Uterus (tissue), 4 donors: ENCODE results near the gene LIPA. TPM values are rescaled to one million over a fixed set of nuclear protein-coding genes. Genes with fewer than 3 reads are reported as not detected.

Experiments
- DNase-seq, 2 donors: peaks; one replicate each; pipeline ENCODE4 v3.0.0-alpha.2; 2019 to 2020
- H3K27ac ChIP-seq, 2 donors: fragments of 200-600 bp; sonication (generic); 1 replicate in 1 of 2; 2 replicates in 1 of 2; pipeline ENCODE4 v1.5.1; 2016 to 2018
- H3K27me3 ChIP-seq, 2 donors: fragments of 200-600 bp; sonication (generic); one replicate each; pipeline ENCODE4 v1.5.1; 2018 to 2019; ENCODE audit warnings: control low read depth in 1 of 2
- H3K36me3 ChIP-seq, 2 donors: fragments of 200-600 bp; sonication (generic); one replicate each; pipeline ENCODE4 v1.5.1; 2019; ENCODE audit warnings: control low read depth in 1 of 2
- H3K4me1 ChIP-seq, 2 donors: fragments of 200-600 bp; sonication (generic); one replicate each; pipeline ENCODE4 v1.5.1; 2018 to 2019; ENCODE audit warnings: control low read depth in 1 of 2
- H3K4me3 ChIP-seq, 2 donors: fragments of 200-600 bp; sonication (generic); 1 replicate in 1 of 2; 2 replicates in 1 of 2; pipeline ENCODE4 v1.5.1; 2018 to 2019; ENCODE audit warnings: mild to moderate bottlenecking in 1 of 2
- H3K9me3 ChIP-seq, 2 donors: fragments of 200-600 bp; sonication (generic); one replicate each; pipeline ENCODE4 v1.5.1; 2019; ENCODE audit warnings: control low read depth in 1 of 2
- CTCF ChIP-seq, 4 experiments: fragments of 200-600 bp in 2 of 4; fragments of 450-650 bp in 2 of 4; sonication (generic) in 2 of 4; IDR thresholded peaks; one replicate each; pipeline ENCODE4 v1.5.1; 2016 to 2019; ENCODE audit warnings: antibody characterized with exemption in 4 of 4, mild to moderate bottlenecking in 2 of 4, moderate library complexity in 1 of 4
- POLR2A ChIP-seq, 2 donors: fragments of 450-650 bp; IDR thresholded peaks; one replicate each; pipeline ENCODE4 v1.6.1; 2016; ENCODE audit warnings: antibody characterized with exemption in 2 of 2, mild to moderate bottlenecking in 1 of 2, moderate library complexity in 1 of 2
- intact Hi-C: fragments of 100-400 bp; cut with DNase I; formaldehyde crosslinking; loops from one replicate; pipeline ENCODE4 v1.15.1; 2023; ENCODE audit warnings: low total_unique reads
- total RNA-seq, 4 donors: library from RNA; depleted of rRNA in 3 of 4; stranded (reverse); fragments of >200 nt in 3 of 4; gene quantifications; one replicate each; pipeline versions ENCODE4 v1.1.0 to v1.2.4, GENCODE V29; 2014 to 2023
- donor health status: DM: yes; HTN: yes; CAD: no.

The LIPA gene
- total RNA-seq, 4 donors from 2014 or later: 40.0 to 63.1 (median 46.9) TPM

- Histone ChIP-seq H3K4me3 (no peak overlapping the region), H3K36me3 (no peaks in the 10 kb centered on the region), H3K27me3 (no peaks in the 10 kb centered on the region), H3K27ac (no peak overlapping the region), H3K9me3 (no peaks in the 10 kb centered on the region), H3K4me1 (no peaks in the 10 kb centered on the region)
- DNase-seq: no peak
- TF ChIP-seq CTCF (IDR thresholded peaks at IDR 0.05) (no peak), POLR2A (IDR thresholded peaks at IDR 0.05) (no peak)
- intact Hi-C loops: loop anchor here (5.0 kb wide), 1 partner anchor 187 kb away; no protein-coding TSS in a partner anchor
Measured at GRCh38 chr10:89214566-89215165, 36.9 kb downstream of the LIPA start.

- TF ChIP-seq CTCF (IDR thresholded peaks at IDR 0.05) (peak; percentile 68 to 79 (median 74)), POLR2A (IDR thresholded peaks at IDR 0.05) (no peak)
Measured at GRCh38 chr10:89213191-89213808, 38.3 kb downstream of the LIPA start.

GRCh38 chr10:89210794-89211425 lies 40.7 kb downstream of the LIPA start:
- Histone ChIP-seq H3K27me3 (no peaks in the 10 kb centered on the region), H3K27ac (no peak overlapping the region), H3K9me3 (no peaks in the 10 kb centered on the region), H3K36me3 (no peaks in the 10 kb centered on the region), H3K4me3 (no peak overlapping the region), H3K4me1 (no peaks in the 10 kb centered on the region)
- intact Hi-C loops: loop anchor here (5.0 kb wide), 1 partner anchor 184 kb away; no protein-coding TSS in a partner anchor
- TF ChIP-seq POLR2A (IDR thresholded peaks at IDR 0.05): no peak
- no peak for TF ChIP-seq CTCF (IDR thresholded peaks at IDR 0.05)
- no peak for DNase-seq

More at GRCh38 chr10:89213191-89213808, 38.3 kb downstream of the LIPA start:
- Histone ChIP-seq H3K9me3 (no peaks in the 10 kb centered on the region), H3K27ac (no peak overlapping the region), H3K4me3 (no peak overlapping the region), H3K4me1 (no peaks in the 10 kb centered on the region), H3K27me3 (no peaks in the 10 kb centered on the region), H3K36me3 (no peaks in the 10 kb centered on the region)
- no peak for DNase-seq
- intact Hi-C loops: loop anchor here (5.0 kb wide), 1 partner anchor 186 kb away; no protein-coding TSS in a partner anchor

GRCh38 chr10:89209718-89210117 lies 41.9 kb downstream of the LIPA start:
- Histone ChIP-seq H3K4me1 (no peaks in the 10 kb centered on the region), H3K27ac (no peak overlapping the region), H3K4me3 (no peak overlapping the region), H3K36me3 (no peaks in the 10 kb centered on the region), H3K9me3 (no peaks in the 10 kb centered on the region), H3K27me3 (no peaks in the 10 kb centered on the region)
- TF ChIP-seq POLR2A (IDR thresholded peaks at IDR 0.05): no peak
- intact Hi-C loops: loop anchor here (5.0 to 10.0 kb wide), 2 partner anchors 182 to 375 kb away; no protein-coding TSS in a partner anchor
- DNase-seq: no peak

GRCh38 chr10:89207801-89208551 lies 43.6 kb downstream of the LIPA start:
- intact Hi-C loops: loop anchor here (10.0 kb wide), 1 partner anchor 373 kb away; no protein-coding TSS in a partner anchor
- H3K36me3 ChIP-seq: no peaks in the 10 kb centered on the region
- H3K27me3 ChIP-seq: no peaks in the 10 kb centered on the region
- peak; percentile 31 to 34 for DNase-seq
- peak overlapping the region; percentile 49 to 60 for H3K27ac ChIP-seq
- H3K4me1 ChIP-seq: no peaks in the 10 kb centered on the region
- peak overlapping the region; percentile 23 to 41 for H3K4me3 ChIP-seq
- no peaks in the 10 kb centered on the region for H3K9me3 ChIP-seq
- TF ChIP-seq POLR2A (IDR thresholded peaks at IDR 0.05) (no peak), CTCF (IDR thresholded peaks at IDR 0.05) (no peak)
